Fibroblast of the conjunctiva (primary cell): ENCODE data around the gene PRTG.
"Not testable (repeated sequence)": the region's sequence is repeated elsewhere in the genome, so short reads cannot be mapped to it uniquely, and the experiment has no call there.

ENCODE experiments used
- DNase-seq: peaks from one replicate; pipeline ENCODE4 v3.0.0-alpha.2; 2010; ENCODE audit warnings: low read depth

Gene PRTG

DNA sequence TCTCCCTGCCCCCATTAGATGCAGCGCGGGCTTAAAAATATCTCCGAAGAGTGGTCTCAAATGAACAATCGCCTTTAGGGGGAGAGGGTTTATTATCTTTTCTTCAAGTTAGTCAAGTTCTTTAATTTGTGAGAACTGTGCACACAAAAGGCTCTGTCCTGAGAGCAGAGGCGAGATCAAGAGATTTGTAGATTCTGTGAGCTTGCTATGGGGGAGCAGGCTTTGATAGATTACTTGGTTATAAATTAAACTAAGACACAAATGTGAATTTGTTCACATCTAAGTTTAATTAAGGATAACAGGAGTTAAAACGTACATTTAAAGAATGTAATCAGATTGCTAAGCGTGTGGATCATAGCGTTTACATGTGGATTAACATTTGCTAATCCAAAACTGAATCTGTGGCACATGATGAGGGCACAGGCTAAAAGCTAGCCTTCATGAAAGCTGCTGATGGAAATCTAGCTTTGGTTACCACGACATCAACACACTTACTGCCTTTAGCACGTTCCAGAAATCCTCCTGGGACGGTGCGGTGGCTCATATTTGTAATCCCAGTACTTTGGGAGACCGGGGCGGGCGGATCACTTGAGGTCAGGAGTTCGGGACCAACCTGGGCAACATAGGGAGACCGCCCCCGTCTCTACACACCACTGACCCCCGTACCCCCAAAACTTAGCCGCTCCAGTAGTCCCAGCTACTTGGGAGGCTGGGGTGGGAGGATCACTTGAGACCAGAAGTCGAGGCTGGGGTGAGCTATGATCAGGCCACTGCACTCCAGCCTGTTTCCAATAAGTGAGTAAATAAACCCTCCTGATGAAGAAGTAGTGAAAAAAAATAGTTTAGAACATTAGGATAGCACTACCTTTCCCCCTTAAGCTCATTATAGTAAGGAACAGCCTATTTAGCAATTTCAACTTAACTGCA is 1.0 kb upstream of the PRTG start:
- no peak for DNase-seq

DNA sequence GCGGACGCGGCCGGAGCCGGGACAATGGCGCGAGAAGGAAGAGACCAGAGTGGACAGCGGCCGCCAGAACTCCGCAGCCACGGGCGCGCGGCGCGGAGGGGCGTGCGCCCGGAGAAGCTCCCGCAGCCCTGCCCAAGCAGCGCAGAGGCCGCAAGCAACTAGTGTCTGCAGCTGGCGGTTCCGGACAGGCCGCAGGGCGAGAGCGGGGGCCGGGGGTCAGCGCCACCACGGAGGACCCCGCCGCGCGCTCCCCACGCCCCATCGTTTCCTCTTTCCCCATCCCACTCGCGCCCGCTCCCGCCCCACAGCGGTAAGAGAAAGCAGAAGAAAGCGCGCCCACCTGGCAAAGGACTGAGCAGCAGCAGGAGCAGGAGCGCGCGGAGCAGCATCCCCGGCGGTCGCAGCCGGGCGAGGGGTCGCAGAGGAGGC is 440 bp downstream of the PRTG start:
- DNase-seq = no peak

GRCh38 chr15:55741833-55742497 is 987 bp downstream of the PRTG start:
- DNase-seq = no peak

- no peak for DNase-seq
Observed at GRCh38 chr15:55740981-55741832, 1.7 kb downstream of the PRTG start.

GRCh38 chr15:55740359-55740878 is 2.5 kb downstream of the PRTG start:
- DNase-seq = no peak

GRCh38 chr15:55739641-55740040 is 3.3 kb downstream of the PRTG start:
- DNase-seq = no peak

DNA sequence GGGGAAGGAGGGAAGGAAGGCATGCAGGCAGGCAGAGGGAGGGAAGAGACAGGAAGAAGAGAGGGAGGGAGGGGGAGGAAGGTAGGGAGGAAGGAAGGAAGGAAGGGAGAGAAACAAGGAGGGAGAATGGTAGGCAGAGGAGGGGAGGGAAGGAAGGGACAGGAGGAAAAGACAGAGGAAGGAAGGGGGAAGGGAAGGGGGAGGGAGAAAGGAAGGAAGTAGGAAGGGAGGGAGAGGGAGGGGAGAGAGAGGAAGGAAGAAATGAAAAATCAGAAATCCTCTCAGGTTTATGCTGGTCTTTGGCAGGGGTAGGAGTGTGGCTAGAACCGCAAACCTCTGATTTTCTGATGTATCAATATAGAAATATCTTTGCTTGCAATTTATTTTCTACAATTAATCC is 4.2 kb downstream of the PRTG start:
- no peak for DNase-seq

DNA sequence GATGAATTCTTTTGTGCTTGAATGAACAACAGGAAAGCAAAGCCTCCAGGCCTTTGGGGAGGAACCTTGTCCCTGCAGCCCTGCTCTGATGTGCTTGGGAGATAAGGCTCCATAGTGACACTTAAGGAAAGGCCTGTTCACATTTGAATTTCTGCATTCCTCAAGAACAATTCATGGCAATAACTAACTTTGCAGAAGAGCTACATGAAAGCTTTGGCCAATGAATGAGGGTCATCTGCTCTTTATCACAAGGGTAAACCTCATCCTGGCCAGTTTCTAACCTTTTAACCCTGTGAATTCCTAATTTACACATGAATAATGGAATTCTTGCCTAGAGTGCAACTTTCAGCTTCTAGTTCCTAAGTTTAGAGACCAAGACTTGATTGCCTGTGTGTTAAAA is 5.6 kb downstream of the PRTG start:
- no peak for DNase-seq

- no peak for DNase-seq
Observed at GRCh38 chr15:55736756-55737155, 6.2 kb downstream of the PRTG start.

DNA sequence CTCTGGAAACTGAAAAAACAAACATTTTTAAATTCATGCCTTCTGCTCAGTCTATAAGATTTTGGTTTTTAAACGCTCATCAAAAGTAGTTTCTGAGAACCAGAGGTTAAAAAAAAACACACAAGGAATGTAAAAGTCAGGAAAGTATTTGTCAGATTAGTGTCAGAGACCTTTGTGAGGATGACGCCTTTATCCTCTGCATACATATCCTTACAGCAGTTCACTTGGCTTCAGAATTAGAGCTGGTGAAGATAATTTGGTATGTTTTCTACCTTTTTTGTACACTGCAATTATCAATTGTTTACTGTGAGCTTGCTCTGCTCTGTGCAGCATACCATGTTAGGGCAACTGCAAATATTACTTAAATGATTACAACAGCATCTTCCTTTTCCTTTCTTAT is 8.3 kb downstream of the PRTG start:
- no peak for DNase-seq

DNA sequence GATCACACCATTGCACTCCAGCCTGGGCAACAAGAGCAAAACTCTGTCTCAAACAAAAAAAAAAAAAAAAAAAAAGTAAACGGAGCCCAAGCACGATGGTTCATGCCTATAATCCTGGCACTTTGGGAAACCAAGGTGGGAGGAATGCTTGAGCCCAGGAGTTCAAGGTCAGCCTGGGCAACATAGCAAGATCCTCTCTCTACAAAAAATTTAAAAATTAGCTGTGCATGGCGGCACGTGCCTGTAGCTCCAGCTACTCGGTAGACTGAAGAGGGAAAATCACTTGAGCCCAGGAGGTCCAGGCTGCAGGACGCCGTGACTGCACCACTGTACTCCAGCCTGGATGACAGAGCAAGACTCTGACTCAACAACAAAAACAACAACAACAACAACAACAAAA is 9.5 kb downstream of the PRTG start:
- DNase-seq = not testable (repeated sequence)

DNA sequence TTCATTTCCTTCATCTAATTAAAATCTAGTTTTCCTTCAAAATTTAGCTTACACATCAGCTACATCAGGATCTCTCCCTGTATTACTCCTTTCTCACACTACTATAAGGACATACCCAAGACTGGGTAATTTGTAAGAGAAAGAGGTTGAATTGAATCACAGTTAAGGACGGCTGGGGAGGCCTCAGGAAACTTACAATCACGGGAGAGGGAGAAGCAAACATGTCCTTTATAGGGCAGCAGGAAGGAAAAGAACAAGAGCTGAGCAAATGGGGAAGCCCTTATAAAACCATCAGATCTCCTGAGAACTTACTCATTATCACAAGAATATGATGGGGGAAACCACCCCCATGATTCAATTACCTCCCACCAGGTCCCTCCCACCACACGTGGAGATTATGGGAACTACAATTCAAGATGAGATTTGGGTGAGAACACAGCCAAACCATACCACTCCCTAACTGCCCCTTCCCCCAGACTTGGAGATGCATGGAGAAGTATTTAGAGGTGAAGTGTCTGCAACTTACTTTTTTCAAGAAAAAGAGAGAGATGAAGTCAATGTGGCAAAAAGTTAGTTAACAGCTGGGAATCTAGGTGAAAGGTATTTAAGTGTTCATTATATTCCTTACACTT is 21.3 kb downstream of the PRTG start:
- no peak for DNase-seq

GRCh38 chr15:55715355-55716076 is 27.4 kb downstream of the PRTG start:
- DNase-seq = no peak

GRCh38 chr15:55714064-55714463 is 28.9 kb downstream of the PRTG start:
- DNase-seq = no peak

DNA sequence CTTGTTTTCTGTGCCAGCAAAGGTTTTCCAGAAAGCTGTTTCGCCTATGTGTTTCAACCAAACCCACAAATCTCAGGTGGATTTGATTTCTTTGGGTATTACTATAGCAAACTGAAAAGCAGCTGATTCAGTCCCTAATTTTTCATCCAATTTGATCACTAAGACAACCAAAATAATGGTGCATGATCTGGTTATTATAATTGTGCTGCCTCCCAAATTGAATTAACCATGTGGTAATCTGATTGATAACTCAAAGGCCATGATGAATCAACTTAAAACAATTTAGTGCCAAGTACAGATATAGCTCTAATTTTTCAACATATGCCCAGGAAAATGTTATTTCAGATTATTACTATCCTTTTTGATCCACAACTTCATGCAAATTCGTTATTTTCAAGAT is 30.6 kb downstream of the PRTG start:
- DNase-seq = no peak

GRCh38 chr15:55710286-55710685 is 32.7 kb downstream of the PRTG start:
- DNase-seq = no peak

GRCh38 chr15:55709458-55709857 is 33.5 kb downstream of the PRTG start:
- DNase-seq = no peak

DNA sequence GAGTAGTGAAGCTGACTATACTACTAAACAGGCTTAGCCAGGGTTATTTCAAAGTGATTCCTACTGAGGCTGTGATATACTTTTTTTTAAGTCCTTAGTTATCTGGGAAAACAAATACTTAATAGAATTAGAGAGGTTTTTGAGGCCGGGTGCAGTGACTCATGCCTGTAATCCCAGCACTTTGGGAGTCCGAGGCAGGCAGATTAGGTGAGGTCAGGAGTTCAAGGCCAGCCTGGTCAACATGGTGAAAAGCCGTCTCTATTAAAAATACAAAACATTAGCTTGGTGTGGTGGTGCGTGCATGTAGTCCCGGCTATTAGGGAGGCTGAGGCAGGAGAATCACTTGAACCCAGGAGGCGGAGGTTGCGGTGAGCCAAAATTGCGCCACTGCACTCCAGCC is 34.2 kb downstream of the PRTG start:
- DNase-seq = no peak

- no peak for DNase-seq
Observed at GRCh38 chr15:55707951-55708350, 35.0 kb downstream of the PRTG start.

DNA sequence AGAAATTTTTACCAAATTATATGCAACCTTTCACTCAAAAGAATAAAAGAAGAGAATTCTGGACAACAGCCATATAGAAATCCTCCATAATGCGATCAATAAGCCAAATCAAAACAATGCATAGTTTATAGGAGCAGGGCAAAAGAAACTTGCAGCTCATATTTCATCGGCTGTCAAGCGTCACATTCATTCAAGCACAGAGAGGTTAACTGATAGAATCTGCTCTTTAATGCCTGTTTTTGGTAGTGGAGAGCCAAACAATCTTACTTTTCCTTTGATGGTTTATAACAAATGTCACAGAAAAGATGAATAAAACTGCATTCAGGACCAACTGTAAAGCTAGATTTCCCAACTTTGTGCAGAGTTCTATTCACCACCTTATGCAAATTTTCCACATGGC is 35.4 kb downstream of the PRTG start:
- DNase-seq = no peak

- peak; percentile 23 for DNase-seq
Observed at GRCh38 chr15:55703873-55704301, 39.1 kb downstream of the PRTG start.
